Daoy (cell line): ENCODE results near the gene ANGPTL8. TPM values are rescaled to one million over a fixed set of nuclear protein-coding genes. Genes with fewer than 3 reads are reported as not detected.

Source experiments
- DNase-seq: peaks from one replicate; pipeline ENCODE4 v3.0.0-alpha.2; 2015; ENCODE audit warnings: low read depth
- total RNA-seq: library from RNA; depleted of rRNA; stranded (reverse); fragments of >200 nt; shearing (Covaris generic); gene quantifications from 2 replicates; pipeline ENCODE4 v1.2.3, GENCODE V29; 2014; rRNA removed

Gene ANGPTL8, protein sequence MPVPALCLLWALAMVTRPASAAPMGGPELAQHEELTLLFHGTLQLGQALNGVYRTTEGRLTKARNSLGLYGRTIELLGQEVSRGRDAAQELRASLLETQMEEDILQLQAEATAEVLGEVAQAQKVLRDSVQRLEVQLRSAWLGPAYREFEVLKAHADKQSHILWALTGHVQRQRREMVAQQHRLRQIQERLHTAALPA
- total RNA-seq: not detected in 2 replicates

DNA sequence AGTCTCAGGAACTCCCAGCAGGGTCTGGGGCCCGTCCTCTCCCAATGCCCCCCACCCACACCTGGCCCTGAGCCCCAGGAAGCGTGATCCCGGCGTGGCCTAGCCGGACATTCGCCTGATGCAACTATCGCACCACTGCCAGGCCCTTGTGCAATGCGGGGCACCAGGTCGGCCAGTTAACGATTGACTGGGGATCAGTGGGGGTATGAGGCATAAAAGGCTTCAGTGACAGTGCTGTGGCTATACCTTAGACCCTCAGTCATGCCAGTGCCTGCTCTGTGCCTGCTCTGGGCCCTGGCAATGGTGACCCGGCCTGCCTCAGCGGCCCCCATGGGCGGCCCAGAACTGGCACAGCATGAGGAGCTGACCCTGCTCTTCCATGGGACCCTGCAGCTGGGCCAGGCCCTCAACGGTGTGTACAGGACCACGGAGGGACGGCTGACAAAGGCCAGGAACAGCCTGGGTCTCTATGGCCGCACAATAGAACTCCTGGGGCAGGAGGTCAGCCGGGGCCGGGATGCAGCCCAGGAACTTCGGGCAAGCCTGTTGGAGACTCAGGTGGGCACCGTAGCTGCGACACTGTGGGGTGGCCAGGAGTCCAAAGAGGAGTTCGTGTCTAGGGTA, at the start of gene ANGPTL8:
TSS of gene ANGPTL8 (plus strand) at position 243 of the 624 bp plus-strand sequence. CDS start at position 262, 19 bp downstream.
- no peak for DNase-seq

- no peak for DNase-seq
Observed at GRCh38 chr19:11190501-11190900, 48.9 kb upstream of the ANGPTL8 start.

GRCh38 chr19:11191273-11191755, 48.1 kb upstream of the ANGPTL8 start:
- peak; percentile 53 for DNase-seq

GRCh38 chr19:11191934-11192333, 47.5 kb upstream of the ANGPTL8 start:
- no peak for DNase-seq

- no peak for DNase-seq
Observed at GRCh38 chr19:11192957-11193939, 46.2 kb upstream of the ANGPTL8 start.

- no peak for DNase-seq
Observed at GRCh38 chr19:11194173-11194572, 45.2 kb upstream of the ANGPTL8 start.

GRCh38 chr19:11194656-11195558, 44.5 kb upstream of the ANGPTL8 start:
- DNase-seq: no peak

DNA sequence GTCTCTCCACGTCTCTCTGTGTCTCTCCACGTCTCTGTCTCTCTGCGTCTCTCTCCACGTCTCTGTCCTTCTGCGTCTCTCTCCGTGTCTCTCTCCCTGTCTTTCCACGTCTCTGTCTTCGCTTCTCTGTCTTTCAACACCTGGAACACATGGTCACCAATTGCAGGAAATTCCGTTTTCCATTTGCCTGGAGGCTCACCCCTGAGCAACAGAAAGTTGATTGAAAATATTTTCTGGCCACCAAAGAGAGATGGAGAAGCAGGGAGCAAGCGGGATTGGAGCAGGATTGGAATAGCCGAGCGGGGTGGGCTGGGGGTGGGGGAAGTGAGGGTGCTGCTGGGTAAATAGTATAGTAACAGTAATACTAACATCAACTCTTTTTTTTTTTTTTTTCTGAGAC, 43.7 kb upstream of the ANGPTL8 start:
- no peak for DNase-seq

- peak; percentile 54 for DNase-seq
Observed at GRCh38 chr19:11196406-11197287, 42.8 kb upstream of the ANGPTL8 start.

DNA sequence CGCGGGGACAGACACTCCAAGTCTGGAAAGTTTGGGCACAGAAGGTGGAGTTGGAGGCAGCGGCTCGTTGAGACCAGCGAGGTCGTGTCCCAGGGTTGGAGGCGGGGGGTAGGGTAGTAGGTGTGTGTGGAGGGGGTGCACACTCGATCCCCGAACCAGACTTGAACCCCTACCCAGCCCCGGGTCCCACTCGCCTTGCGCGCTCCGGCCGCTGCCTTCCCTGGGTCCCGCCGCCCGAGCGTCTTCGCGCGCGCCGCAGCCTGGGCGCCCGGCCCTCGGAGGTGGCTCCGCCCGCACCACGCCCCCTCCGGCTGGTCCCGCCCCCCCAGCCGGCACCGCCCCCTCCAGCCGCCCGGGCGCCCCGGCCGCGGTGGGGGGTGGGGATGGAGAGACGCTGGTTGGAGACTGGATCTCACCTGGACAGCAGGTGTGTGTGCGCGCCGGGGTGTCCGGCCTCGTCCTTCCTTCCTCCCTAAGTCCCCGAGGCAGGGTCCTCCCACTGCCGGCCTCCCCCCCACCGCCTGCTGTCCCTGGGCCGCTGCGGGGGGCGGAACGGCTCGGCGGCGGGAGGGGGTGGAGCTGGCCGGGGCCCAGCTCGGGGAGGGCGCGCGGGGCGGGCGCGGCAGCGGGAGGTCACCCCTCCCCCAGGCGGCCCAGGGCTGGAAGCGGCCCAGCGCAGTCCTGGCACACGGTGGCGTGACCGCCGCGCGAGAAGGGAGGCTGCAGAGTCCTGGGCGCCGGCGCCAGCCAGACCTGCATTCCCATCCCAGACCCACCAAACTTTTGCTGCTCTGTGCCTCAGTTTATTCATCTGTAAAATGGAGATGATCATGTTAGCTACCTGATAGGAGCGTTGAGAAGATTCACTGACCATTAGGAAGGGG, 41.9 kb upstream of the ANGPTL8 start, which contains the start of gene KANK2:
TSS of gene KANK2 (minus strand) at position 255 of the 884 bp plus-strand sequence. CDS start 3,034 bp downstream, outside the sequence.
- DNase-seq: peak; percentile 86

DNA sequence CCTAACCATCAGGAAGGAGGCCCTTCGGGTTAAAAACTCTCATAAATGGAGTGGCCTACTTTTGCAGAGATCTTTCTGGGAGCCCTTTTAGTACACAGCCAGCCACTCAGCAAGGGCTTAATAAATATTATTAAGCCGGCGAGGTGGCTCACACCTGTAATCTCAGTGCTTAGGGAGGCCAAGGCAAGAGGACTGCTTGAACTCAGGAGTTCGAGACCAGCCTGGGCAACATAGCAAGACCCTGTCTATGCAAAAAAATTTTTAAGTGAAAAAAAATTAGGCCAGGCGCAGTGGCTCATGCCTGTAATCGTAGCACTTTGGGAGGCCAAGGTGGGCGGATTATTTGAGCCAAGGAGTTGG, 41.3 kb upstream of the ANGPTL8 start:
- DNase-seq: no peak

DNA sequence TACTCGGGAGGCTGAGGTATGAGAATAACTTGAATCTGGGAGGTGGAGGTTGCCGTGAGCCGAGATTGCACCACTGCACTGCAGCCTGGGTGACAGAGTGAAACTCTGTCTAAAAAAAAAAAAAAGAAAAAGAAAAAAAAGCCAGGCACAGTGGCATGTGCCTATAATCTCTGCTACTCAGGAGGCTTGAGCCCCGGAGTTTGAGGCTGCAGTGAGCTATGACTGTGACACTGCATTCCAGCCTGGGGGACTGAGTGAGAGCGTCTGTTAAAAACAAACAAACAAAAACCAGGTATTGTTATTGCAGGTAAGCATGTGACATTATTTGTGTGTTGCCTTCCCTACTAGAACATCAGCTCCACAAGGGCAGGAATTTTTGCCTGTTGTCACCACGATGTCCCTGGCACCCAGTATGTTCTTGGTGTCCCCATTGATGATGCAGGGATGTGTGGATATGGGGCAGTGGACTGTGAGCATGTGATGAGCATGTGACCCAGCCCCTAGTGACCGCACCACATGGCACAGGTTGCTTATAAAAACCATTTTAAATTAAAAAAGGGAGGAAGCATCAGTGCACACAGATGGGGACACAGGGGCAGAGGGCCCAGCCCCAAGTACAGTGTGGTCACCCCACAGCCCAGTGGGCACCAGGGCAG, 40.5 kb upstream of the ANGPTL8 start:
- no peak for DNase-seq

GRCh38 chr19:11199517-11199916, 39.9 kb upstream of the ANGPTL8 start:
- no peak for DNase-seq

- no peak for DNase-seq
Observed at GRCh38 chr19:11200015-11200574, 39.3 kb upstream of the ANGPTL8 start.

DNA sequence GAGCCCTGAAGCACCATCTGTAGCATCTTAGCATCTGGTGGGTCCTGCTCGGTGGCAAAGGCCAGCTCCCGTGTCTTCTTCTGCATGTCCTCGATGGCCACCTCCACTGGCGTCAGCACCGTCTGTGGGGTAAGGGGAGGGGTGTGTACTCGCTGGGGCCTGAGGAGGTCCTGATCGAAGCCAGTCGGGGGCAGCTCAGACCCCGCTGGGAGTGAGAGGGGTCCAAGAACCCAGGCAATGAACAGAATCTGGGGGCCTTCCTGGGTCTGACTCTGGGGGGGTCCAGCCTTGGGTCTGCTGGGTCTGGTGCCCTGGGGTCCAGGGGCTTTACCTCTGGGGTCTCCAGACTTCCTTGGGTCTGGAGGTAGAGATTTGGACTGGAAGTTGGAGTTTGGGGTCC, 38.5 kb upstream of the ANGPTL8 start:
- DNase-seq: no peak

DNA sequence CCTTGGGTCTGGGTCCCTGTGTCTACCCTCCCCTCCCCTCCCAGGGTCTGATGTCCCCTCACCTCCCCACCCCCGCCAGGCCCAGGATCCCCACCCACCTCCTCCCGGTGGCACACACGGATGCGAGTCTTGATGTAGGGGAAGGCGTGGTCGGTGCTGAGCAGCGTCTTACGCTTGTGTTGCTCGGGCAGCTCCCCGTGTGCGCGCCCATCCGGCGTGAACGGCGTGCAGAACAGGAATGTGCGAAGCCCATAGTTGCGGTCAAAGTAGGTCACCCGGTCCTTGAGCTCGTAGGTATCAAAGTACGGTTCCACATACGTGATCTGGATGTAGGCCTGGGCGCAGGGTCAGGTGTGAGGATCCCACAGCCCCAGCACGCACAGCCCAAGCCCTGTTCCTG, 37.6 kb upstream of the ANGPTL8 start:
- no peak for DNase-seq

DNA sequence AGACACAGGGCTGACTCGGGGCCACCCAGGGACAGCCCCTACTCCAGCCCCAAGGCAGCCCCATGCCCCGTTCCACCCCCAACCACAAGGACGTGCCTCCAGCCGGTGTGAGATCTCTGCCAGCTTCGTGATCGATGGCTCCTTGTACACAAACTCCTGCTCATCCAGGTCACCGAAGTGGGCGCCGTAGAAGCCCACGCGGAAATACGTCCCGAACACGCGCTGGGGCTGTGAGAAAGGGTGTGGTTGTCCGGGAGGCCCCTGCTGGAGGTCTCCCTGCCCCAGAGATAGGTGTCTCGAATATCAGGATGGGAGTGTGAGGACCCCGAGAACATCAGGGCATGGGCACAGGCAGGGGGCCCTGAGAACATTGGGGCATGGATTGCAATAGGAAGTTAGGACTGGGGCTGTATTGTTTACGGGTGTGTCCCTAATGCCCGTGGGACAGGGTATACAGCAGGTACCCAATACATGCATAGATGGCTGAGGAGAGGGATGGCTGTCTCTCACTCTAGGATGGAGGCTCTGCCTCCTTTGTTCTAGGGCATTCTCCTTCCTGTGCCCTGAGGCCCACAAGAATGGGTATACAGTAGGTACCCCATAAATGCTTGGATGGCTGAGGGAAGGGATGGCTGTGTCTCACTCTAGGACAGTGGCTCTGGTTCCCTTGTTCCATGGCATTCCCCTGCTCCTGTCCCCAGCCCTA, 36.8 kb upstream of the ANGPTL8 start:
- DNase-seq: no peak
